Measurements from ENCODE around the gene DMD. TPM values are rescaled to one million over a fixed set of nuclear protein-coding genes. Genes with fewer than 3 reads are reported as not detected.

DMD gene
- total and polyA plus RNA-seq, 2 of the 13 experiments (the other 11 are each of a cell fraction or from before 2014, with no cell fraction given) = 17.6 to 25.9 TPM

DNA sequence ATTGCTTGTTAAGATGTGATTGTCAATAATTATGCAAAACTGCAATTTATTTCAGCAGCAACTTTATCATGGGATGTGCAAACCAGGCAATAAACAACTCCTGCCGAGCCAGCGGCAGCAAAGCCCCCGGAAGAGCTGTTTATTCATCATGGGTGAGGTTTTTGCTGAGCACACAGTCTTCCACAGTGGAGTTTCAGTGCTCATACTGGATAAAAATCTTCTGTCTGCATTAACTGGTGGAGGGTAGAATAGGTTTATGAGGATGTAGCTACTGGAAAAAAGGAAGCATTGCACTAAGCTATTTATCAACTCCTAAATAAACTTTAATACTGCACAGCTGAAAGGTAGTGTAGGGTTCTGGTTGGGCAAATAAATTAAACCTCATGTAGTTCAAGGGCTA lies 1582.2 kb downstream of the DMD start:
- no peak overlapping the region for H3K27ac ChIP-seq (ENCODE audit: extremely low read length, insufficient read depth, low read length)
- DNase-seq (ENCODE audit: low spot score) (no peak), FAIRE-seq (no peak), ATAC-seq (no peak)
- H4K20me1 ChIP-seq (ENCODE audit: insufficient read depth, low read length) = no peaks in the 10 kb centered on the region
- H2AFZ ChIP-seq (ENCODE audit: low read length) = no peak overlapping the region
- in situ Hi-C loops (cut with HindIII; ENCODE audit: extremely low pct_ligation_motif_present, low pct_unique_long_range_greater_than_20kb) = no loop called here
- no peaks in the 10 kb centered on the region for H3K4me1 ChIP-seq (ENCODE audit: insufficient read depth, low read length)
- no peaks in the 10 kb centered on the region for H3K36me3 ChIP-seq (replicated peaks in 1 of 2; ENCODE audit: control insufficient read depth in 1 of 2, insufficient read depth in 2 of 2, low read length in 2 of 2)
- CTCF ChIA-PET (ENCODE audit: low intra/inter-chr PET ratio, low total read pairs) = no interaction called here
- TF ChIP-seq ZMYM3 (CRISPR knock-in tag; IDR thresholded peaks at IDR 0.05) = no peak
- no peak for TF ChIP-seq FOXC1 (CRISPR knock-in tag; IDR thresholded peaks at IDR 0.05; ENCODE audit: borderline replicate concordance)
- no peak for TF ChIP-seq TOE1 (CRISPR knock-in tag; IDR thresholded peaks at IDR 0.05)
- TF ChIP-seq TCF7L2 (IDR thresholded peaks at IDR 0.05; ENCODE audit: low read depth, low read length) = no peak
- TF ChIP-seq, protein P1, sequence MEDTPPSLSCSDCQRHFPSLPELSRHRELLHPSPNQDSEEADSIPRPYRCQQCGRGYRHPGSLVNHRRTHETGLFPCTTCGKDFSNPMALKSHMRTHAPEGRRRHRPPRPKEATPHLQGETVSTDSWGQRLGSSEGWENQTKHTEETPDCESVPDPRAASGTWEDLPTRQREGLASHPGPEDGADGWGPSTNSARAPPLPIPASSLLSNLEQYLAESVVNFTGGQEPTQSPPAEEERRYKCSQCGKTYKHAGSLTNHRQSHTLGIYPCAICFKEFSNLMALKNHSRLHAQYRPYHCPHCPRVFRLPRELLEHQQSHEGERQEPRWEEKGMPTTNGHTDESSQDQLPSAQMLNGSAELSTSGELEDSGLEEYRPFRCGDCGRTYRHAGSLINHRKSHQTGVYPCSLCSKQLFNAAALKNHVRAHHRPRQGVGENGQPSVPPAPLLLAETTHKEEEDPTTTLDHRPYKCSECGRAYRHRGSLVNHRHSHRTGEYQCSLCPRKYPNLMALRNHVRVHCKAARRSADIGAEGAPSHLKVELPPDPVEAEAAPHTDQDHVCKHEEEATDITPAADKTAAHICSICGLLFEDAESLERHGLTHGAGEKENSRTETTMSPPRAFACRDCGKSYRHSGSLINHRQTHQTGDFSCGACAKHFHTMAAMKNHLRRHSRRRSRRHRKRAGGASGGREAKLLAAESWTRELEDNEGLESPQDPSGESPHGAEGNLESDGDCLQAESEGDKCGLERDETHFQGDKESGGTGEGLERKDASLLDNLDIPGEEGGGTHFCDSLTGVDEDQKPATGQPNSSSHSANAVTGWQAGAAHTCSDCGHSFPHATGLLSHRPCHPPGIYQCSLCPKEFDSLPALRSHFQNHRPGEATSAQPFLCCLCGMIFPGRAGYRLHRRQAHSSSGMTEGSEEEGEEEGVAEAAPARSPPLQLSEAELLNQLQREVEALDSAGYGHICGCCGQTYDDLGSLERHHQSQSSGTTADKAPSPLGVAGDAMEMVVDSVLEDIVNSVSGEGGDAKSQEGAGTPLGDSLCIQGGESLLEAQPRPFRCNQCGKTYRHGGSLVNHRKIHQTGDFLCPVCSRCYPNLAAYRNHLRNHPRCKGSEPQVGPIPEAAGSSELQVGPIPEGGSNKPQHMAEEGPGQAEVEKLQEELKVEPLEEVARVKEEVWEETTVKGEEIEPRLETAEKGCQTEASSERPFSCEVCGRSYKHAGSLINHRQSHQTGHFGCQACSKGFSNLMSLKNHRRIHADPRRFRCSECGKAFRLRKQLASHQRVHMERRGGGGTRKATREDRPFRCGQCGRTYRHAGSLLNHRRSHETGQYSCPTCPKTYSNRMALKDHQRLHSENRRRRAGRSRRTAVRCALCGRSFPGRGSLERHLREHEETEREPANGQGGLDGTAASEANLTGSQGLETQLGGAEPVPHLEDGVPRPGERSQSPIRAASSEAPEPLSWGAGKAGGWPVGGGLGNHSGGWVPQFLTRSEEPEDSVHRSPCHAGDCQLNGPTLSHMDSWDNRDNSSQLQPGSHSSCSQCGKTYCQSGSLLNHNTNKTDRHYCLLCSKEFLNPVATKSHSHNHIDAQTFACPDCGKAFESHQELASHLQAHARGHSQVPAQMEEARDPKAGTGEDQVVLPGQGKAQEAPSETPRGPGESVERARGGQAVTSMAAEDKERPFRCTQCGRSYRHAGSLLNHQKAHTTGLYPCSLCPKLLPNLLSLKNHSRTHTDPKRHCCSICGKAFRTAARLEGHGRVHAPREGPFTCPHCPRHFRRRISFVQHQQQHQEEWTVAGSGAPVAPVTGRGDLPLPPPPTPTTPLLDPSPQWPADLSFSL (CRISPR knock-in tag; IDR thresholded peaks at IDR 0.05) = no peak
- no peak overlapping the region for H3K4me3 ChIP-seq (replicated peaks in 1 of 3; ENCODE audit: insufficient read depth in 1 of 3, low read depth in 2 of 3, low read length in 3 of 3)
- no peaks in the 10 kb centered on the region for H3K27me3 ChIP-seq (ENCODE audit: control insufficient read depth in 1 of 2, insufficient read depth in 2 of 2, low read length in 2 of 2)
- intact Hi-C loops (cut with micrococcal nuclease; ENCODE audit: unreplicated experiment) = no loop called here
- WGBS (ENCODE audit: low lambda C conversion rate) = 17% methylated on average over 3 of the region's 3 CpGs
- no TSS peak for BruUV-seq (replicated peaks)
- H3K9ac ChIP-seq (ENCODE audit: insufficient read depth, low read depth, low read length) = no peak overlapping the region
- no peaks in the 10 kb centered on the region for H3K9me3 ChIP-seq (ENCODE audit: low read length)
- no peak overlapping the region for H3K4me2 ChIP-seq (ENCODE audit: low read depth, low read length)
- POLR2A ChIA-PET = no interaction called here
- H3K79me2 ChIP-seq (ENCODE audit: insufficient read depth, low read length) = no peaks in the 10 kb centered on the region

Data from HepG2 (cell line).